Colonic mucosa (tissue), 4 donors: ENCODE results near the gene FHOD3. TPM values are rescaled to one million over a fixed set of nuclear protein-coding genes. Genes with fewer than 3 reads are reported as not detected.

Experiments used
- DNase-seq: peaks from one replicate; pipeline ENCODE4 v3.0.0-alpha.2; 2020
- H3K27ac ChIP-seq: fragments of 200-600 bp; one replicate; pipeline ENCODE4 v1.8.0; 2021
- H3K27me3 ChIP-seq: fragments of 200-600 bp; one replicate; pipeline ENCODE4 v1.8.0; 2021
- H3K36me3 ChIP-seq: fragments of 200-600 bp; one replicate; pipeline ENCODE4 v1.8.0; 2021
- H3K4me1 ChIP-seq: fragments of 200-600 bp; one replicate; pipeline ENCODE4 v1.8.0; 2021; ENCODE audit warnings: mild to moderate bottlenecking
- H3K4me3 ChIP-seq: fragments of 200-600 bp; one replicate; pipeline ENCODE4 v1.8.0; 2021
- H3K9ac ChIP-seq, 2 donors: one replicate each; pipeline ENCODE4 v1.7.0; 2013; ENCODE audit warnings: control low read depth in 2 of 2, low read depth in 2 of 2, low read length in 2 of 2
- H3K9me3 ChIP-seq: fragments of 200-600 bp; one replicate; pipeline ENCODE4 v1.8.0; 2021
- intact Hi-C: fragments of 100-400 bp; cut with DNase I; formaldehyde crosslinking; loops from one replicate; pipeline ENCODE4 v1.14.1; 2022
- total RNA-seq, 2 donors: library from RNA; stranded (reverse); fragmentation: NEBNext Ultra II Directional in 1 of 2; extraction: Animal tissue kit (Norgen Biotek cat#: 25700) in 1 of 2; gene quantifications; one replicate each; pipeline ENCODE4 v1.2.1, GENCODE V29; 2021
- TF ChIP-seq, protein P1 (sequence below): fragments of 200-600 bp; IDR thresholded peaks from one replicate; pipeline ENCODE4 v1.8.0; 2022; ENCODE audit warnings: antibody characterized with exemption, mild to moderate bottlenecking
- donor health status: healthy.
- donor health status: DM: no; HTN: no; CAD: no.
- donor health status: DM: no; HTN: no; CAD: no.

FHOD3 gene
- total RNA-seq, 2 donors from 2014 or later, result 2.5 to 4.1 TPM

DNA sequence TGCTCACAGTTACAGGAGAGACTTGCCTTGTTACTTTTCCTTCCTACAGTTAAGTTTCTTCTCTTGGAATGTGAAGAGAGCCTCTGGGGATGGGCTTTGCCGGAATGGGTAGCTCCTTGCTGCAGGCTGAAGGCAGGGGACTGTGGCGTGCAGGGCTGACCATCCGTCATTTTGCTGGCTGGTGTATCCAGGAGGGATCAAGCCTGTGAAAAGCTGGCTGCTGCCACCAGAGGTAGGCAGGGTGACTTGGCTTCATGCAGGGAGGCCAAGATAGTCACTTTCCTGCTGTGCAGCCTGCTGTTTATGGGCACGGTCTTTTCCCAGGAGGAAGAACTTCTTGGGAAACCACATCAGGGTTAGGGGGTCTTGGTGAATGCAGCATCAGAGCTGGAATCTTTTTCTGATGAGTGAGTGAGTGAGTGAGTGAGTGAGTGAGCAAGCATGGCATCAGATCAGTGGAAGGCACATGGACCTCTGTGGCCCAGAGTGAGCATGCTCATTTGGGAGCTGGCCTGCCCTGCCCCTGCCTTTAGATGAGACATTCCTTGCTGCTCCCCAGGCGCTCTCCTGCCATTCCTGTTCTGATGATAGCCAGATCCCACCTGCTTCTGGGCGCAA, 33.0 kb downstream of the FHOD3 start:
- Histone ChIP-seq H3K4me1 (no peaks in the 10 kb centered on the region), H3K27ac (no peak overlapping the region), H3K27me3 (no peaks in the 10 kb centered on the region), H3K4me3 (no peak overlapping the region), H3K9me3 (no peaks in the 10 kb centered on the region), H3K9ac (no peak overlapping the region), H3K36me3 (no peaks in the 10 kb centered on the region)
- intact Hi-C loops, result no loop called here
- TF ChIP-seq, protein P1, sequence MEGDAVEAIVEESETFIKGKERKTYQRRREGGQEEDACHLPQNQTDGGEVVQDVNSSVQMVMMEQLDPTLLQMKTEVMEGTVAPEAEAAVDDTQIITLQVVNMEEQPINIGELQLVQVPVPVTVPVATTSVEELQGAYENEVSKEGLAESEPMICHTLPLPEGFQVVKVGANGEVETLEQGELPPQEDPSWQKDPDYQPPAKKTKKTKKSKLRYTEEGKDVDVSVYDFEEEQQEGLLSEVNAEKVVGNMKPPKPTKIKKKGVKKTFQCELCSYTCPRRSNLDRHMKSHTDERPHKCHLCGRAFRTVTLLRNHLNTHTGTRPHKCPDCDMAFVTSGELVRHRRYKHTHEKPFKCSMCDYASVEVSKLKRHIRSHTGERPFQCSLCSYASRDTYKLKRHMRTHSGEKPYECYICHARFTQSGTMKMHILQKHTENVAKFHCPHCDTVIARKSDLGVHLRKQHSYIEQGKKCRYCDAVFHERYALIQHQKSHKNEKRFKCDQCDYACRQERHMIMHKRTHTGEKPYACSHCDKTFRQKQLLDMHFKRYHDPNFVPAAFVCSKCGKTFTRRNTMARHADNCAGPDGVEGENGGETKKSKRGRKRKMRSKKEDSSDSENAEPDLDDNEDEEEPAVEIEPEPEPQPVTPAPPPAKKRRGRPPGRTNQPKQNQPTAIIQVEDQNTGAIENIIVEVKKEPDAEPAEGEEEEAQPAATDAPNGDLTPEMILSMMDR, result no peak
- DNase-seq, result no peak

DNA sequence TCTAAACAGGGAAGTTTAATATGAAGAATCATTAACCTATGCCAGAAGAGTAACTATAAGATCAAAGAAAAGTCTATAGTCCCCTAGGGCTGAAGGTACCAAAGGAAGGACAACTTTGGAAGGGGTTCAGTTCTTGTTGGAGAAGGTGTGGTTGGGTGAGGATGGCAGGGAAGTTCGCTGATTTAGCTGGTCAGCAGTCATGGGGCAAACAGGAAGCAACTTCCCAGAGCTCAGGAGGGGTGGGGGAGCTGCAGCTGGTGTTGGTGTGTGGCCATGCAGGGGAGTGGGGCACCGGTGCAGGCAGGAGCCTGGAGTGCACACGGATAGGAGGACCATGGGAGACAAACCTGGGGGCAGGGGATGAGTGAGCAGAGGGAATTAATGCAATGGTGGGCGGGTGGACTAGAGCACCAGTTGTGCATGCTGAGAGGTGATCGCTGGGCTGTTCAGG, 34.0 kb downstream of the FHOD3 start:
- intact Hi-C loops, result no loop called here
- no peaks in the 10 kb centered on the region for H3K36me3 ChIP-seq
- peak; percentile 53 for DNase-seq
- no peak overlapping the region for H3K27ac ChIP-seq
- TF ChIP-seq, protein P1, result no peak
- H3K4me1 ChIP-seq, result no peaks in the 10 kb centered on the region
- H3K4me3 ChIP-seq, result no peak overlapping the region
- H3K9me3 ChIP-seq, result no peaks in the 10 kb centered on the region
- no peaks in the 10 kb centered on the region for H3K27me3 ChIP-seq
- no peak overlapping the region for H3K9ac ChIP-seq

DNA sequence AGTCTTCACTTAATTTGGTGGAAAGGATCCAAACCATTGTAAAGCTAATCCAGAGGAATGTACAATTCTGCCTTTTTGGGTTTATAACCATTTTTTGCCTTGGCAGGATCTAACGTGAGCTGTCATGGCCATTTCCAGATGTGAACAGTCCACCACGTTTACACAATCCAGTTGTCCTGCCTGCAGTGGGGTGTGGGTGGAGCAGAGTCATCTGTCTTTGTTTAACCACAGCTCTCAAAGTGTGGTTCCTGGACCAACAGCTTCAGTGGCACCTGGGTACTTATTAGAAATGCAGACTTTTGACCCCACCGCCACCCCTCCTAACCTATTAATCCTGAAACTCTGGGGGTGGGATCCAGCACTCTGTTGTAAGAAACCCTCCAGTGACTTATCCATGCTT, 35.9 kb downstream of the FHOD3 start:
- Histone ChIP-seq H3K4me3 (no peak overlapping the region), H3K36me3 (no peaks in the 10 kb centered on the region), H3K9ac (no peak overlapping the region), H3K27me3 (no peaks in the 10 kb centered on the region), H3K4me1 (no peaks in the 10 kb centered on the region), H3K27ac (no peak overlapping the region), H3K9me3 (no peaks in the 10 kb centered on the region)
- intact Hi-C loops, result no loop called here
- no peak for DNase-seq
- TF ChIP-seq, protein P1, result no peak

DNA sequence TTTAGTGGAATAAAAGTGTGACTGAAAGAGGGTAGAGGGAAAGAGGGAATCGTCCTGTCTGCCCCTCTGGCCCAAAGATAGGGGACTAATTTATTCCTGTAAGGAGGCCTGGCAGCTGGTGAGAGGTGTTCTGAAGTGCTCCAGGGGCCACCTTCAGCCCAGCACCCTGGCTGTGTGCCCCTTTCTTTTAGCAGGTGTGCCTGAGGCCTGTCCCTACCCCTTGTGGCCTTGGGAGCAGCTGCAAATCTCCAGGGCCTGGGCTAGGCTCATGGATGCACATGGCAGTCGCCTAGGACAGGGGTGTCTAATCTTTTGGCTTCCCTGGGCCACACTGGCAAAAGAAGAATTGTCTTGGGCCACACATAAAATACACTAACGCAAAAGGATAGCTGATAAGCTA, 37.3 kb downstream of the FHOD3 start:
- no peak for DNase-seq
- no peak overlapping the region for H3K27ac ChIP-seq
- no peak overlapping the region for H3K9ac ChIP-seq
- no peaks in the 10 kb centered on the region for H3K36me3 ChIP-seq
- H3K4me1 ChIP-seq, result no peaks in the 10 kb centered on the region
- intact Hi-C loops, result no loop called here
- TF ChIP-seq, protein P1, result no peak
- no peak overlapping the region for H3K4me3 ChIP-seq
- H3K27me3 ChIP-seq, result no peaks in the 10 kb centered on the region
- no peaks in the 10 kb centered on the region for H3K9me3 ChIP-seq

DNA sequence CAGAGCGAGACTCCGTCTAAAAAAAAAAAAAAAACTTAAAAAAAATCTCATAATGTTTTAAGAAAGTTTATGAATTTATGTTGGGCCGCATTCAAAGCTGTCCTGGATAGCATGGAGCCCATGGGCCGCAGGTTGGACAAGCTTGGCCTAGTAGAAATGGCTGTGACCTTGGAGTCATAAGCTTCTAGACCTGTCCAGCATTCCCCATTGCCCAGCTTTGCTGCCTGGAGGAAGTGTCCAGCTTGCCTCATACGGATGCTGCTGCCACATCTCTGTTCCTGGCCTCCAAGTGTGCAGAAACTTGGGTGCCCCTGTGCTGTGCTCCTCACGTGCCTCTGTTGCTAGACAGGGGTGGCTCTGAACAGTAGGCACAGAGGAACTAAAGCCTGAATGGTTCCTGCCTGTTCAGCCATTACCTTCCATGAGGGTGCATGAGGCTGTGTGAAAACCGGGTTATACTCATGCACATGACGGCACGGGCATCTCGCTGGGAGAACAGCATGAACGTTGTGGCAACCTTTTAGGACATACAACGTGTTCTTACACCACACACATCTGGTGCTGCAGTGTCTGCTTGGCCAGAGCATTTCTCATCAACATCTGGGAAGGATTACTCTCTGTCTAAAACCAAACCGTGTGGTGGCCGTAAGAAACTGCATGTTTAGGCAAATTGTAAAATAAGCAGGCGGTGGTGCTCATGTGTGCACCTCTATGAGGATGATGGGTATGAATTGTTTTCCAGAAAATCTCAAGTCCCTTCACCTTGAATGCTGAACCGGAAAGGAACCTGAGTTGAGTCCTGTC, 38.2 kb downstream of the FHOD3 start:
- TF ChIP-seq, protein P1, result no peak
- H3K9me3 ChIP-seq, result no peaks in the 10 kb centered on the region
- H3K27ac ChIP-seq, result no peak overlapping the region
- H3K4me3 ChIP-seq, result no peak overlapping the region
- H3K4me1 ChIP-seq, result no peaks in the 10 kb centered on the region
- H3K27me3 ChIP-seq, result no peaks in the 10 kb centered on the region
- intact Hi-C loops, result no loop called here
- DNase-seq, result no peak
- H3K36me3 ChIP-seq, result no peaks in the 10 kb centered on the region
- no peak overlapping the region for H3K9ac ChIP-seq
